ENCODE measurements around the gene NEMF. TPM values are rescaled to one million over a fixed set of nuclear protein-coding genes. Genes with fewer than 3 reads are reported as not detected.
"Not testable (repeated sequence)": the region's sequence is repeated elsewhere in the genome, so short reads cannot be mapped to it uniquely, and the experiment has no call there.

NEMF gene
- total RNA-seq, 1 experiment from 2014 or later: 35.8 TPM

DNA sequence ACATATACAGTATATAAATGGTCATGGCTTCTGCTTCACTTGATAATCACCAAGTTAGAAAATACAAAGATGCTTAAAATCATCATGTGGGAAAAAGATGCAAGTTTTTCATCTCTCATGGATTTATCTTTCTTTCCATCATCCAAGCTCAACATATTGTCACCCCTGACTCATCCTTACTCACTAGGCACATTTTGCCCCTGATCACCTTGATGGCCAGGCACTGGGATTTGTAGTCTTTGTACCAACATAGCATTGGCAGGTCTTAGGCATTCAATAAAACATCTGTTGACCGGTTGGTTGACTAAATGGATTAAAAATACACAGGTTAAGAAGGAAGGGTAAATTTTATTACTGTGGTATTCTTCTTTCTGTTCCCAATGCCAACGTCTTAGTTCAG, 56.6 kb downstream of the NEMF start:
- DNase-seq: no peak
- peaks cover 15% of the 10 kb centered on the region for H3K36me3 ChIP-seq (replicated peaks; ENCODE audit: control insufficient read depth, insufficient read depth, low read length)
- H3K27me3 ChIP-seq (ENCODE audit: control insufficient read depth, insufficient read depth, low read length): no peaks in the 10 kb centered on the region
- H3K4me3 ChIP-seq (ENCODE audit: insufficient read depth, low read depth, low read length): no peak overlapping the region

DNA sequence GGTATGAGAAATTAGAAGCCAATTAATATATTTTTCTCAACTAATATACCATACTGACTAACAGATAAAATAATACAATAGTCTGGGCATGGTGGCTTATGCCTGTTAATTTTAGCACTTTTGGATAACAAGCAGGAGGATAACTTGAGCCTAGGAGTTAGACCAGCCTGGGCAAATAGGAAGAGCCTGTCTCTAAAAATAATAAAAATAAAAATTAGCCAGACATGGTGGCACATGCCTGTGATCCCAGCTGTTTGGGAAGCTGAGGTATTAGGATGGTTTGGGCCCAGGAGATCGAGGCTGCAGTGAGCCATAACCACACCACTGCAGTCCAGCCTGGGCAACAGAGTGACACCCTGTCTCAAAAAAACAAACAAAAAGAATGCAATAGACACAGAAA, 60.0 kb downstream of the NEMF start:
- DNase-seq: no peak
- Histone ChIP-seq H3K4me3 (ENCODE audit: insufficient read depth, low read depth, low read length) (no peak overlapping the region), H3K36me3 (replicated peaks; ENCODE audit: control insufficient read depth, insufficient read depth, low read length) (peaks cover 11% of the 10 kb centered on the region), H3K27me3 (ENCODE audit: control insufficient read depth, insufficient read depth, low read length) (no peaks in the 10 kb centered on the region)

- Histone ChIP-seq H3K27me3 (ENCODE audit: control insufficient read depth, insufficient read depth, low read length) (no peaks in the 10 kb centered on the region), H3K36me3 (replicated peaks; ENCODE audit: control insufficient read depth, insufficient read depth, low read length) (peaks cover 34% of the 10 kb centered on the region), H3K4me3 (ENCODE audit: insufficient read depth, low read depth, low read length) (no peak overlapping the region)
- DNase-seq: no peak
Measured at GRCh38 chr14:49786315-49786714, 66.3 kb downstream of the NEMF start.

DNA sequence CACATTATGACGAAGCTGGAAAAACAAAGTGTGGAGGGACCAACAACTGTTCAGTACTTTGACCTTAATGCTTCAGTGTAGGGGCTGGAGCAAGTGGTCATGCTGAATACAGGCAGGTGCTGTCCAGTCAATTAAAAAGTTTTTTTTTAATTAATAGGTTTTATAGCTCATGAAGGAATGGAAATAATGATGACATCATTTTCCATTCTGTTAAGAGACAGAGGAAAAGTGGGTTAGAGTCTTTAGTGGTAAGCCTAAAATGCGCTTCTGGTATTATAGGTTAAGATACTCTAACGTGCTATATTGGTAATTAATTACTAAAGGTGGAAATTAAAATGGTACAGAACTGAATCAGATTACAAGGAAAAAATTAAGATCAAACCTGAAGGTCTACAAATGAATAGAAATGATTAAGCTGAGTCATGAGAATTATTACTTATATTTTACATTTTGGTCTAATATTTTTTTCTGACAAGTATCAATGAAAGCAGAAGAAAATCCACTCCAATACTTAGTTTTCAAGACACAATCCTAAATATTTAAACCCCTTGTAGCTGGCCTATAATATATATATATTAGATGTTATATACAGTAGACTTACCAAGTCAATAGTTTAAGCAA, 69.1 kb downstream of the NEMF start:
- DNase-seq: no peak
- Histone ChIP-seq H3K36me3 (replicated peaks; ENCODE audit: control insufficient read depth, insufficient read depth, low read length) (peaks cover 38% of the 10 kb centered on the region), H3K27me3 (ENCODE audit: control insufficient read depth, insufficient read depth, low read length) (no peaks in the 10 kb centered on the region), H3K4me3 (ENCODE audit: insufficient read depth, low read depth, low read length) (no peak overlapping the region)

DNA sequence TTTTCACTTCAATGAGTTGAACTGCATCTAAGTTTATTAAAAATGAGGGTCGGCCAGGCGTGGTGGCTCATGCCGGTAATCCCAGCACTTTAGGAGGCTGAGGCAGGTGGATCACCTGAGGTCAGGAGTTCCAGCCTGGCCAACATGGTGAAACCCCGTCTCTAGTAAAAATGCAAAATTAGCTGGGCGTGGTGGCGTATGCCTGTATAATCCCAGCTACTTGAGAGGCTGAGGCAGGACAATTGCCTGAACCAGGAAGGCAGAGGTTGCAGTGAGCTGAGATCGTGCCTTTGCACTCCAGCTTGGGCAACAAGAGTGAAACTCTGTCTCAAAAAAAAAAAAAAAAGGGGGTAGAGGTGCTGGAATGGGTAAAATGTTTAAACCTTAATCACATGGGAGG, 71.5 kb downstream of the NEMF start:
- not testable (repeated sequence) for H3K4me3 ChIP-seq (ENCODE audit: insufficient read depth, low read depth, low read length); DNase-seq
- peaks cover 37% of the 10 kb centered on the region for H3K36me3 ChIP-seq (replicated peaks; ENCODE audit: control insufficient read depth, insufficient read depth, low read length)

DNA sequence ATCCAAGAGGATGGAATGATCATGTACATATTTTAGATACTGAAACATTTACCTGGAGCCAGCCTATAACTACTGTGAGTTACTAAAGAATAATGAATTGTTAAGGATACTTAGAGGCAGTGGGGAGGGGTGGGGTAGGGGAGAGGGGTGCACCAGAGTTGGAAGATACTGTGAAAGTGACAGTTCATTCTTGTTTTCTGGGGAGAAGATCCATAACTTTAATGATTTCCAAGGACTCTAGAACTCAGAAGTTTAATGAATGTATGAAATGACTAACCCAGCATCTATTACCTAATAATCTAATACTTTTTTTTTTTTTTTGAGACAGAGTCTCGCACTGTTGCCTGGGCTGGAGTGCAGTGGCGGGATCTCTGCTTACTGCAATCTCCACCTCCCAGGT, 74.2 kb downstream of the NEMF start:
- Histone ChIP-seq H3K36me3 (replicated peaks; ENCODE audit: control insufficient read depth, insufficient read depth, low read length) (peaks cover 34% of the 10 kb centered on the region), H3K27me3 (ENCODE audit: control insufficient read depth, insufficient read depth, low read length) (no peaks in the 10 kb centered on the region), H3K4me3 (ENCODE audit: insufficient read depth, low read depth, low read length) (no peak overlapping the region)
- no peak for DNase-seq

More for the DNA sequence above, 71.5 kb downstream of the NEMF start:
- H3K27me3 ChIP-seq (ENCODE audit: control insufficient read depth, insufficient read depth, low read length): not testable (repeated sequence)

DNA sequence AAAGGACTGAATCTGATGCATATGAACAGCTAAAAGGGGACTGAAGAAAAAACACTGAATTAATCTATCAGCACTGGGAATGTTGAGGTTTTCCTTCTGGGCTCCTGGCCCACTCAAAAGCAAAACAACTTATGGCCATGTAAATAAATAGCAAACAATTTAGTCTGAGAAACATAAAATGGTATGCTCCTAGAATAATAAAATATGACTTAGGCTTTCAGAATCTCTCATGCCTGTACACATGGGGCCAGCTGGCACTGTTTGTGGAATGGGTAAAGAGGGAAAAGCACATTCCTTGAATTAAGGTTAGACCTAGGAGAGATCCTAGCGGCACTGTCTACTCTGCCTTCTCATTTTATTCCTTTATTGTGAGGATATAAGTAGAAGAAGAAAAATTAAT, 78.5 kb downstream of the NEMF start:
- H3K4me3 ChIP-seq (ENCODE audit: insufficient read depth, low read depth, low read length): no peak overlapping the region
- DNase-seq: no peak
- no peaks in the 10 kb centered on the region for H3K27me3 ChIP-seq (ENCODE audit: control insufficient read depth, insufficient read depth, low read length)
- peaks cover 12% of the 10 kb centered on the region for H3K36me3 ChIP-seq (replicated peaks; ENCODE audit: control insufficient read depth, insufficient read depth, low read length)

DNA sequence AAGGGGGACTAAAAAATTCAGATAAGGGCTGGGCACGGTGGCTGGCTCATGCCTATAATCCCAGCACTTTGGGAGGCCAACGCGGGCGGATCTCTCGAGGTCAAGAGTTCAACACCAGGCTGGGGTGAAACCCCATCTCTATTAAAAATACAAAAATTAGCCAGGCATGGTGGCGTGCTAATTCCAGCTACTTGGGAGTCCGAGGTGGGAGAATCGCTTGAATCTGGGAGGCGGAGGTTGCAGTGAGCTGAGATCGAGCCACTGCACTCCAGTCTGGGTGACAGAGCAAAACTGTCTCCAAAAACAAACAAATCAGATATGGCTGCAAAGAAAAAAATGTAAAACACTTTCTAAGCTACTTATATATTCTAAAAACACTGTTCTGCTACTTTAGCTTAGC, 80.9 kb downstream of the NEMF start:
- H3K27me3 ChIP-seq (ENCODE audit: control insufficient read depth, insufficient read depth, low read length); DNase-seq; H3K4me3 ChIP-seq (ENCODE audit: insufficient read depth, low read depth, low read length); H3K36me3 ChIP-seq (replicated peaks; ENCODE audit: control insufficient read depth, insufficient read depth, low read length): not testable (repeated sequence)

DNA sequence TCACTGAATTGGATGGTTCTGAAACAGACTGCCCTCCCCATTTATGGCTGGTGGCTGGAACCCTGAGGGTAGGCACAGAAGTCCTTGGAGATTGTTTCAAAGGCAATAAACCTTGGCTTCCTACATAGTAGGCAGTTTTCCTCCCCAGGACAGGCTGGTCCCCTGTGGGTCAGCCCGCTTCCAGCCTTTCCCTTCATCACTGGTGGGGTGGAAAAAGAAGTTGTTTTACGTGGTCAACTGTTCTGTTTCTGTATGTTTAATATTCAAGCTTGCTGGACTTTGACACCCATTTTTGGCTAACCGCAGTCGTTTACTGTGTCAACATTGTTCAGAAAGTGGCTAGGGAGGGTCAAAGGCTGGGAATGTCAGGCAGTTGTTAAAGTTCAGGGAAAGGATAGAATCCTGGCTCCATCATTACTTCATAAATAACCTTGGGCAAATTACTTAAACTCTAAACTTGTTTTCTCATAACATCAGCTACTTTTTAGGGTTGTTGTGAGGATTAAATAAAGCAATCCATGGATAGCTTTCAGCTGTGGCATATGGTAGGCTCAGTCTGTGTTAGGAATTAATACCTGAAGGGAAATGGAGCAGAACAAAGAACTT, 82.3 kb downstream of the NEMF start:
- DNase-seq: no peak
- no peak overlapping the region for H3K4me3 ChIP-seq (ENCODE audit: insufficient read depth, low read depth, low read length)
- H3K27me3 ChIP-seq (ENCODE audit: control insufficient read depth, insufficient read depth, low read length): no peaks in the 10 kb centered on the region
- H3K36me3 ChIP-seq (replicated peaks; ENCODE audit: control insufficient read depth, insufficient read depth, low read length): peaks cover 7% of the 10 kb centered on the region

- DNase-seq: no peak
- Histone ChIP-seq H3K27me3 (ENCODE audit: control insufficient read depth, insufficient read depth, low read length) (no peaks in the 10 kb centered on the region), H3K36me3 (replicated peaks; ENCODE audit: control insufficient read depth, insufficient read depth, low read length) (peaks cover 5% of the 10 kb centered on the region; the same call in 1 of the 2 replicates), H3K4me3 (ENCODE audit: insufficient read depth, low read depth, low read length) (no peak overlapping the region)
Measured at GRCh38 chr14:49769581-49770211, 82.9 kb downstream of the NEMF start.

DNA sequence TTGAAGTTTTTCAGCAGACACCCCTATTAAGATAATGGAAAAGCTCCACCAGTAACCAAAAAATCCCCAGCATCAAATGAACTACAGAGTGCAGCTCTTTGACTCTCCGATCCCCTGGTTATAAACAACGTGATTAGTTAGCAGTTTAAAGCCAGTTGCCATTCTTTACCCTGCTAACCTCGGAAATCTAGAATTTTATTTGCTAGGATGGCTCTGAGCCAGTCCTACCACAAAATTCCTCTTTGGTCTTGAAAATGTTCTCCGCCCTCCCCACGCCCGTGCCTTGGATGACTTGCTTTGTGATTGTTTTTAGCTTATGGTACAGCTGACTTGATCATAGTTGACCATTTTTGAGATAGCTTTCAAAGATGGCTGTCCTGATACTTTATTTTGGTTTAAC, 83.4 kb downstream of the NEMF start:
- Histone ChIP-seq H3K36me3 (replicated peaks; ENCODE audit: control insufficient read depth, insufficient read depth, low read length) (0 out of 2 replicates have a peak, but pooled peaks cover under 1% of the 10 kb centered on the region), H3K4me3 (ENCODE audit: insufficient read depth, low read depth, low read length) (peak overlapping the region; percentile 89), H3K27me3 (ENCODE audit: control insufficient read depth, insufficient read depth, low read length) (no peaks in the 10 kb centered on the region)
- no peak for DNase-seq

GRCh38 chr14:49768301-49769121, 84.1 kb downstream of the NEMF start:
- Histone ChIP-seq H3K27me3 (ENCODE audit: control insufficient read depth, insufficient read depth, low read length) (no peaks in the 10 kb centered on the region), H3K4me3 (ENCODE audit: insufficient read depth, low read depth, low read length) (peak overlapping the region; percentile 89), H3K36me3 (replicated peaks; ENCODE audit: control insufficient read depth, insufficient read depth, low read length) (no peaks in the 10 kb centered on the region)
- peak; percentile 62 for DNase-seq

DNA sequence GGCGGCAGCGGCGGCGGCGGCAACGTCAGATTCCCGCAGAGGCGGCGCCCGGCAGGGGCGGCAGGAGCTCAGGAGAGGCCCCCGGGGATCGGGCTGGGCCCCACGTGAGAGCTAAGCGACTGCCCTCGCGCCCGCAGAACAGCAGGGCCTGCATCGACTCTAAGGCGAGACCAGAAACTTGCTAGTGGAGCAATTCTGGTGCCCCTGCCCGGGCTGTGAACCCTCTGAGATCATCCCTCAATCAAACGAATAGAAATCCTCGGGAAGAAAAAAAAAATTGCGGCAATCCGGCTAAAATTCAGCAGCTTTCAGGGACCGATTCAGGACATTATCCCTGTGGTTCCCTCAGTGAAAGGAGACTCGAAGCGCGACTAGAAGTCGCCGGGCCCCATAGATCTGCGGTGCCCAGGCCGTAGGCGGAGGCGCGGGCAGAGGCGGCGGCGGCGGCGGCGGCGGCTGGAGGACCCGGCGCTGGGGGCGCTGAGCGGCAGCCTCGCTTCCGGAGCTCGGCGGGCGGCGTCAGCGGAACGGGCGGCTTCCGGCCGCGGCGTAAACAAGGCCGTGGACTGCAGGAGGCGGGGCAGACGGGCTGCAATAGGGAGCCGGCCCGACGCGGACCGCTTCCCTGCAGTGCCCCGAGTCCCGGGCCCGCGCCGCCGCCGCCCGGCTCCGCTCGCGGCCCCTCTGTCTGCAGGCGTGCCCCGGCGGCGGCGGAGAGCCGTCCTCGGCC, 84.9 kb downstream of the NEMF start, which contains the start of gene KLHDC2:
Gene KLHDC2, plus strand, starts transcription at position 583 of the 730 bp plus-strand sequence. CDS start 316 bp downstream, outside the sequence.
- peak within 1 kb of the TSS; percentile 89 for H3K4me3 ChIP-seq (ENCODE audit: insufficient read depth, low read depth, low read length)
- no peaks in the 10 kb centered on the region for H3K36me3 ChIP-seq (replicated peaks; ENCODE audit: control insufficient read depth, insufficient read depth, low read length)
- peak; percentile 90 for DNase-seq
- no peaks in the 10 kb centered on the region for H3K27me3 ChIP-seq (ENCODE audit: control insufficient read depth, insufficient read depth, low read length)

DNA sequence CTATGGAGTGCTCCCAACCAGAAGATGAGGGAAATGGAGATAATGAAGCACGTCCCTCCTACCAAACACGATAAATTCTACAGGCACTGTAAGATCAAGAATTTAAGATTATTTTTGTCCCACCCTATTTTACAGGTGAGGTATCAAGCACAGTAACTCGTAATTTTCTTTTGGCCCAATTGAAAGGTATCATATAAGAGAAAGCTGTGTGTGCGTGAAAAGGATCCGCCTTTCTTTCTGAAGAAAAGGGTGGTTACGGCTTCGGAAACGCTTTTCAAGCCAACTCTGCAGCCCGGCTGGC, 85.4 kb downstream of the NEMF start:
- Histone ChIP-seq H3K36me3 (replicated peaks; ENCODE audit: control insufficient read depth, insufficient read depth, low read length) (no peaks in the 10 kb centered on the region), H3K27me3 (ENCODE audit: control insufficient read depth, insufficient read depth, low read length) (no peaks in the 10 kb centered on the region), H3K4me3 (ENCODE audit: insufficient read depth, low read depth, low read length) (peak overlapping the region; percentile 89)
- no peak for DNase-seq
